Measurements from ENCODE around the gene PDGFRB.

Gene PDGFRB

GRCh38 chr5:150080696-150081435 is 74.8 kb downstream of the PDGFRB start:
- TF ChIP-seq, protein P1, sequence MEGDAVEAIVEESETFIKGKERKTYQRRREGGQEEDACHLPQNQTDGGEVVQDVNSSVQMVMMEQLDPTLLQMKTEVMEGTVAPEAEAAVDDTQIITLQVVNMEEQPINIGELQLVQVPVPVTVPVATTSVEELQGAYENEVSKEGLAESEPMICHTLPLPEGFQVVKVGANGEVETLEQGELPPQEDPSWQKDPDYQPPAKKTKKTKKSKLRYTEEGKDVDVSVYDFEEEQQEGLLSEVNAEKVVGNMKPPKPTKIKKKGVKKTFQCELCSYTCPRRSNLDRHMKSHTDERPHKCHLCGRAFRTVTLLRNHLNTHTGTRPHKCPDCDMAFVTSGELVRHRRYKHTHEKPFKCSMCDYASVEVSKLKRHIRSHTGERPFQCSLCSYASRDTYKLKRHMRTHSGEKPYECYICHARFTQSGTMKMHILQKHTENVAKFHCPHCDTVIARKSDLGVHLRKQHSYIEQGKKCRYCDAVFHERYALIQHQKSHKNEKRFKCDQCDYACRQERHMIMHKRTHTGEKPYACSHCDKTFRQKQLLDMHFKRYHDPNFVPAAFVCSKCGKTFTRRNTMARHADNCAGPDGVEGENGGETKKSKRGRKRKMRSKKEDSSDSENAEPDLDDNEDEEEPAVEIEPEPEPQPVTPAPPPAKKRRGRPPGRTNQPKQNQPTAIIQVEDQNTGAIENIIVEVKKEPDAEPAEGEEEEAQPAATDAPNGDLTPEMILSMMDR (IDR thresholded peaks at IDR 0.05; ENCODE audit: insufficient read depth, low read depth, low read length, missing control alignments) = no peak
- H3K4me3 ChIP-seq (ENCODE audit: low read length) = no peak overlapping the region
- no peak for DNase-seq (ENCODE audit: low read depth)

DNA sequence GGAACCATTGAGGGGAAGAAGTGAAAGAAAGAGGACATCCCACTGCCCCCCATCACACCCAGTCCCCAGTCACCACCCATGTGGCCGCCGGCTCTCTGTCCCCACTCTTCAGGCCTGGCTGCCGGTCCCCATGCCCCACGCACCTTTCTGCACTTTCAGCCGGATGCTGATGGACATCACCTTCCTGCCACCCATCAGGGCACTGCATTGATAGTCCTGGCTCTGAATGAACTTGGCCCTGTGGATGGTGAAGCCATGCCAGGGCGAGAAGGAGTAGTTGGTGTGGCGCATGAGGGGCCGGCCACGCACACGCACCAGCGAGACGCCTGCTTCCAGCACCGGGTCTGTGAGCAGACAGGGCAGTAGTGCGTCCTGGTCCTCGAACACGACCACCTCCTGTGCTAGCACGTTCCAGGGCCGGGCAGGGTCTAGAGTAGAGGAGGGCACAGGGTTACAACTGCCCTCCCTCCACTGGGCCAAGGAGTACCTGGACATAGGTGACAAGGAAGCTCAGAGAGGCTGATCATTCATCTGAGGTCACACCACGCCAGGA is 75.7 kb downstream of the PDGFRB start:
- no peak for DNase-seq (ENCODE audit: low read depth)
- TF ChIP-seq, protein P1 (IDR thresholded peaks at IDR 0.05; ENCODE audit: insufficient read depth, low read depth, low read length, missing control alignments) = no peak
- no peak overlapping the region for H3K4me3 ChIP-seq (ENCODE audit: low read length)

GRCh38 chr5:150078802-150079689 is 76.6 kb downstream of the PDGFRB start:
- TF ChIP-seq, protein P1 (IDR thresholded peaks at IDR 0.05; ENCODE audit: insufficient read depth, low read depth, low read length, missing control alignments) = no peak
- DNase-seq (ENCODE audit: low read depth) = no peak
- no peak overlapping the region for H3K4me3 ChIP-seq (ENCODE audit: low read length)

DNA sequence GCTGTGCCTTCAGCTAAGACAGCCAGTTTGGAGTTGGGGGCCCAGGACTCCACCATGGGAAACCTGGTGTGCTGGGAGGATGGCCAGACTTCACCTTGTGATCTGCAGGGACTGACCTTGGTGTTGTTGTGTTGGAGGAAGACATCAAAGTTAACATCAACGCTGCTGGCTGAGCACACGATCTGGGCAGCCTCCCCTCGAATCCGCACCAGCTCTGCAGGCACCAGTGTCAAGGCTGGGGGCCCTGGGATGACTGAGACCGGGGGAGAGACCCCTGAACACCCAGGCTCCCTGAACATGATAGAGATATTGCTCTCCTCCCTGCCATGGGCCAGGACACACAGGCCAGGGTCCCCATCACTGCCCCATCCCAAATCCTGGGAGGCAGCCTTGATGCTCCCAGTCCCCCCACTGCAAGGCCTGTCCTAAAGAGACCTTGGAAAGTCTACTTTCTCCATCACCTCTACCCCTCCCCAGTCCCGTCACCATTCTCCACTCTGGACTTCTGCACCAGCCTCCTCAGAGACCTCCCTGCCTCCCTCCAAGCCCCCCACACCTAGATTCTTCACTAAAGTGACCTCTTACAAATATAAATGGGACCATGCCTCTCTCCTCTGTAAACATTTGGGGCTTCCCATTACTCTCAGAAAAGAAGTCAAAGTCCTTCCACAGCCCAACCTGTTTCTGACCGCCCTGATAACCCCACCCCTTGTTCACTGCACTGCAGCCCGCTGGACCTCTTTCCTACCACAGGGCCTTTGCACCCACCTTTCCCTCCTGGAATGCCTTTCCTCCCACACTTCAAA is 77.4 kb downstream of the PDGFRB start:
- TF ChIP-seq, protein P1 (IDR thresholded peaks at IDR 0.05; ENCODE audit: insufficient read depth, low read depth, low read length, missing control alignments) = no peak
- no peak for DNase-seq (ENCODE audit: low read depth)
- H3K4me3 ChIP-seq (ENCODE audit: low read length) = no peak overlapping the region

- TF ChIP-seq, protein P1 (IDR thresholded peaks at IDR 0.05; ENCODE audit: insufficient read depth, low read depth, low read length, missing control alignments) = no peak
- H3K4me3 ChIP-seq (ENCODE audit: low read length) = no peak overlapping the region
- DNase-seq (ENCODE audit: low read depth) = no peak
Observed at GRCh38 chr5:150077060-150077459, 78.6 kb downstream of the PDGFRB start.

DNA sequence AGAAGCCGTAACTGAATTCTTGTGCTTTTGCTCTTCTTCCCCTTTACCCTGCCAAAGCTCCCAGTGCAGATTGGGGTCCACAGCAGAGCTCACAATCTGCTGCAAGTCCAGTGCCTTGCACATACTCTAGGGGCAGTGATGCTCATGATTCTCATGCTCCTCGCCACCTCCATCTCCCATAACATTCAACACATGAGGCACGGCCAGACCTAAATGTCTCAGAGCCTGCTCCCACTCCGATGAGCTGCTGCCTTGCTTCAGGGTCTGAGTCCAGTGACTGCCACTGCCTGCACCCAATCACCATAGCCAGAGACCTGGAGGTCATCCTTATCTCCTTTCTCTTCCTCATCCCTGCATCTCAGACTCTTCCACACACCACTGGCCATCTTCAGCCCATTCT is 79.8 kb downstream of the PDGFRB start:
- TF ChIP-seq, protein P1 (IDR thresholded peaks at IDR 0.05; ENCODE audit: insufficient read depth, low read depth, low read length, missing control alignments) = no peak
- DNase-seq (ENCODE audit: low read depth) = no peak
- H3K4me3 ChIP-seq (ENCODE audit: low read length) = no peak overlapping the region
